ENCODE measurements around the gene LIMS2. TPM values are rescaled to one million over a fixed set of nuclear protein-coding genes. Genes with fewer than 3 reads are reported as not detected.

The LIMS2 gene
- total RNA-seq, 1 experiment from 2014 or later, result 8.9 TPM

DNA sequence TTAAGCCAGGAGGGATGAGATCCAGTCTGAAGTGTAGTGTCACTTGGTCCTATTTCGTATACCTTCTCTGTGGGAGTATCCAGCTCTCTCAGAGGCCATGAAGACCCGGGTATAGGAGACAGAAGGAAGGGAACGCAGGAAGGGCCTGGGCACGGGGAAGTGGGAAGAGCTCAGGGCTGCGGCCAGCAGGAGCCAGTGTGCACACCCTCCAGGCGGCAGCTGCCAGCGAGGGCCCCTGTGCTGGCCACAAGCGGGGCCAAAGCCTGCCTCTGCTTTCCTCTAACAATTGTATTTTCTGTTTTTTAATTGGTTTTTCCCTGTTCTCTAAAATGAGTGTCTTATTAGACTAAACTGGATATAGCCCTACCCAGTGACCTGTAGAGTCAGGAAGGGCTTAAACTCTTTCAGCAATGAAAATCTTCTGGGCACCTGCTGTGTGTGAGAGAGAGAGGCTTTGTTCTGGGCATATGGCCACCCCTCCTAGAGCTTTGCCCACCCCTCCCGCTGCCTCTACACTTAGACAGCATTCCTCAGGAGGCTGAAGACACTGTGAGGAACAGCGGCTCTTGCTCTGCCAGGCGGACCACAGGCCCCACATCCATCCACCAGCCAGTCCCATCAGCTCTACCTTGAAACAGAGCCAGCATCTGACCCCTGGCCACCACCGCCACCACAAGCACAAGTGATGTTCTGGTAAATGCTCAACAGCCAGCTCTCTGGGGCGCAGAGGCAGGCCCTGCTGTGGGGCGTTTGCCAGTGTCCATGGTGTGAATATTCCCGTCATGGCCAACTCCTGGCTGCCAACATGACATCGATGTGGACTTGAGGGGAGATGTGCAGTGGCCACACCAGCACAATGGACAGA is 19.9 kb downstream of the LIMS2 start:
- BruUV-seq (replicated peaks), result no TSS peak
- ChIA-PET CTCF (no interaction called here), POLR2A (no interaction called here)
- Histone ChIP-seq H3K27me3 (ENCODE audit: control insufficient read depth, insufficient read depth, low read length) (no peaks in the 10 kb centered on the region), H3K36me3 (ENCODE audit: control insufficient read depth, insufficient read depth, low read length) (no peaks in the 10 kb centered on the region), H3K4me1 (ENCODE audit: control insufficient read depth, insufficient read depth, low read length) (no peaks in the 10 kb centered on the region), H3K9me3 (ENCODE audit: control insufficient read depth, insufficient read depth, low read depth, low read length) (no peaks in the 10 kb centered on the region), H3K4me3 (ENCODE audit: low read depth in 2 of 2, low read length in 2 of 2) (no peak overlapping the region), H3K27ac (ENCODE audit: low read length) (no peak overlapping the region)
- TF ChIP-seq TCF7L2 (IDR thresholded peaks at IDR 0.05; ENCODE audit: low read depth, low read length) (no peak), POLR2AphosphoS5 (IDR thresholded peaks at IDR 0.05; ENCODE audit: low read depth, low read length) (no peak), SIN3A (IDR thresholded peaks at IDR 0.05; ENCODE audit: borderline replicate concordance, insufficient read depth, low read depth, low read length) (no peak)
- TF ChIP-seq, protein P1, sequence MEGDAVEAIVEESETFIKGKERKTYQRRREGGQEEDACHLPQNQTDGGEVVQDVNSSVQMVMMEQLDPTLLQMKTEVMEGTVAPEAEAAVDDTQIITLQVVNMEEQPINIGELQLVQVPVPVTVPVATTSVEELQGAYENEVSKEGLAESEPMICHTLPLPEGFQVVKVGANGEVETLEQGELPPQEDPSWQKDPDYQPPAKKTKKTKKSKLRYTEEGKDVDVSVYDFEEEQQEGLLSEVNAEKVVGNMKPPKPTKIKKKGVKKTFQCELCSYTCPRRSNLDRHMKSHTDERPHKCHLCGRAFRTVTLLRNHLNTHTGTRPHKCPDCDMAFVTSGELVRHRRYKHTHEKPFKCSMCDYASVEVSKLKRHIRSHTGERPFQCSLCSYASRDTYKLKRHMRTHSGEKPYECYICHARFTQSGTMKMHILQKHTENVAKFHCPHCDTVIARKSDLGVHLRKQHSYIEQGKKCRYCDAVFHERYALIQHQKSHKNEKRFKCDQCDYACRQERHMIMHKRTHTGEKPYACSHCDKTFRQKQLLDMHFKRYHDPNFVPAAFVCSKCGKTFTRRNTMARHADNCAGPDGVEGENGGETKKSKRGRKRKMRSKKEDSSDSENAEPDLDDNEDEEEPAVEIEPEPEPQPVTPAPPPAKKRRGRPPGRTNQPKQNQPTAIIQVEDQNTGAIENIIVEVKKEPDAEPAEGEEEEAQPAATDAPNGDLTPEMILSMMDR (IDR thresholded peaks at IDR 0.05), result no peak
- TF ChIP-seq, protein P2, sequence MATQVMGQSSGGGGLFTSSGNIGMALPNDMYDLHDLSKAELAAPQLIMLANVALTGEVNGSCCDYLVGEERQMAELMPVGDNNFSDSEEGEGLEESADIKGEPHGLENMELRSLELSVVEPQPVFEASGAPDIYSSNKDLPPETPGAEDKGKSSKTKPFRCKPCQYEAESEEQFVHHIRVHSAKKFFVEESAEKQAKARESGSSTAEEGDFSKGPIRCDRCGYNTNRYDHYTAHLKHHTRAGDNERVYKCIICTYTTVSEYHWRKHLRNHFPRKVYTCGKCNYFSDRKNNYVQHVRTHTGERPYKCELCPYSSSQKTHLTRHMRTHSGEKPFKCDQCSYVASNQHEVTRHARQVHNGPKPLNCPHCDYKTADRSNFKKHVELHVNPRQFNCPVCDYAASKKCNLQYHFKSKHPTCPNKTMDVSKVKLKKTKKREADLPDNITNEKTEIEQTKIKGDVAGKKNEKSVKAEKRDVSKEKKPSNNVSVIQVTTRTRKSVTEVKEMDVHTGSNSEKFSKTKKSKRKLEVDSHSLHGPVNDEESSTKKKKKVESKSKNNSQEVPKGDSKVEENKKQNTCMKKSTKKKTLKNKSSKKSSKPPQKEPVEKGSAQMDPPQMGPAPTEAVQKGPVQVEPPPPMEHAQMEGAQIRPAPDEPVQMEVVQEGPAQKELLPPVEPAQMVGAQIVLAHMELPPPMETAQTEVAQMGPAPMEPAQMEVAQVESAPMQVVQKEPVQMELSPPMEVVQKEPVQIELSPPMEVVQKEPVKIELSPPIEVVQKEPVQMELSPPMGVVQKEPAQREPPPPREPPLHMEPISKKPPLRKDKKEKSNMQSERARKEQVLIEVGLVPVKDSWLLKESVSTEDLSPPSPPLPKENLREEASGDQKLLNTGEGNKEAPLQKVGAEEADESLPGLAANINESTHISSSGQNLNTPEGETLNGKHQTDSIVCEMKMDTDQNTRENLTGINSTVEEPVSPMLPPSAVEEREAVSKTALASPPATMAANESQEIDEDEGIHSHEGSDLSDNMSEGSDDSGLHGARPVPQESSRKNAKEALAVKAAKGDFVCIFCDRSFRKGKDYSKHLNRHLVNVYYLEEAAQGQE (IDR thresholded peaks at IDR 0.05; ENCODE audit: insufficient read depth in 1 of 2, low read depth in 2 of 2, low read length in 1 of 2), result no peak
- in situ Hi-C loops (cut with HindIII; ENCODE audit: low pct_unique_long_range_greater_than_20kb, low sequenced_read_pairs) (no loop called here), intact Hi-C loops (cut with micrococcal nuclease; ENCODE audit: unreplicated experiment) (no loop called here)
- no peak for DNase-seq (ENCODE audit: low read depth, low spot score)
- ATAC-seq, result no peak

DNA sequence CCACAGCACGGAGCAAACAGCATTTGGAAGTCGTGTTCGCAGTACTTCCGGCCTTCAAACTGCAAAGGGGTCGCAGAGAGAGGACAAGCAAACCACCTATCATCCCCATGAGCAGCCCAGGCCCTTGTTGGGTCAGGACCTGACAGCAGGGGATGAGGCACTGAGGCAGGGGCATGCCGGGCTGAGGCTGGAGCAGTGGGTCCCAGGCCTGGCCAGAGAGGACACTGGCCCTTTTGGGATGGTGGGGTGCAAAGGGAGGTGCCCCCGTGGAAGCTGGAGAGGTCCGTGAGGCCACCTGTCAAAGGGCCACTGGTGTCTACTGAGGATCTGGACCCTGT is 20.5 kb downstream of the LIMS2 start:
- no TSS peak for BruUV-seq (replicated peaks)
- Histone ChIP-seq H3K27me3 (ENCODE audit: control insufficient read depth, insufficient read depth, low read length) (no peaks in the 10 kb centered on the region), H3K4me1 (ENCODE audit: control insufficient read depth, insufficient read depth, low read length) (no peaks in the 10 kb centered on the region), H3K27ac (ENCODE audit: low read length) (no peak overlapping the region), H3K36me3 (ENCODE audit: control insufficient read depth, insufficient read depth, low read length) (no peaks in the 10 kb centered on the region), H3K4me3 (ENCODE audit: low read depth in 2 of 2, low read length in 2 of 2) (no peak overlapping the region), H3K9me3 (ENCODE audit: control insufficient read depth, insufficient read depth, low read depth, low read length) (no peaks in the 10 kb centered on the region)
- TF ChIP-seq TCF7L2 (IDR thresholded peaks at IDR 0.05; ENCODE audit: low read depth, low read length), result no peak
- TF ChIP-seq, protein P2 (IDR thresholded peaks at IDR 0.05; ENCODE audit: insufficient read depth in 1 of 2, low read depth in 2 of 2, low read length in 1 of 2), result no peak
- TF ChIP-seq SIN3A (IDR thresholded peaks at IDR 0.05; ENCODE audit: borderline replicate concordance, insufficient read depth, low read depth, low read length), result no peak
- TF ChIP-seq, protein P1 (IDR thresholded peaks at IDR 0.05), result no peak
- no peak for TF ChIP-seq POLR2AphosphoS5 (IDR thresholded peaks at IDR 0.05; ENCODE audit: low read depth, low read length)
- DNase-seq (ENCODE audit: low read depth, low spot score) (no peak), ATAC-seq (no peak)
- CTCF ChIA-PET, result no interaction called here
- in situ Hi-C loops (cut with HindIII; ENCODE audit: low pct_unique_long_range_greater_than_20kb, low sequenced_read_pairs) (no loop called here), intact Hi-C loops (cut with micrococcal nuclease; ENCODE audit: unreplicated experiment) (no loop called here)
- POLR2A ChIA-PET, result no interaction called here

Measured in Panc1 (cell line).